A549 (cell line): Measurements from ENCODE around the gene ADH1C. TPM values are rescaled to one million over a fixed set of nuclear protein-coding genes. Genes with fewer than 3 reads are reported as not detected.
"Not testable (repeated sequence)": the region's sequence is repeated elsewhere in the genome, so short reads cannot be mapped to it uniquely, and the experiment has no call there.

Experiments used
- ATAC-seq, 2 experiments: fragments of 200-7000 bp in 1 of 2; fragments of >200 bp in 1 of 2; cut with Nextera tagmentation in 1 of 2; cut with Tn5 transposase in 1 of 2; 3 replicates each; pipeline versions ENCODE4 v1.8.0 to v1.9.1; 2018 to 2020; ENCODE audit warnings: mild to moderate bottlenecking in 1 of 2, moderate library complexity in 1 of 2
- CTCF ChIA-PET: fragments of 300-600 bp; sonication (Branson Sonifier 250); formaldehyde crosslinking; extraction: SDS; loops from one replicate; lab custom pipeline; 2021; ENCODE audit warnings: antibody characterized with exemption, inconsistent platforms; lab: Yijun Ruan, JAX
- POLR2A ChIA-PET: fragments of 350-600 bp; formaldehyde crosslinking; extraction: SDS; loops from one replicate; lab custom pipeline; 2021; ENCODE audit warnings: antibody characterized with exemption, inconsistent platforms; lab: Yijun Ruan, JAX
- DNase-seq, 2 experiments: peaks; one replicate each; pipeline versions ENCODE4 v3.0.0 to v3.0.0-alpha.2; 2011 to 2016; ENCODE audit warnings: low read depth in 1 of 2, low spot score in 1 of 2
- FAIRE-seq: peaks from 2 replicates; lab custom pipeline; 2011; peaks lifted over from hg19 to GRCh38; lab: Jason Lieb, UNC
- H3K27ac ChIP-seq, 2 experiments: fragments of >200 bp; sonication (Bioruptor Twin); formaldehyde crosslinking; 3 replicates each; pipeline ENCODE4 v1.5.1; 2016 to 2017
- H3K4me1 ChIP-seq: fragments of >200 bp; sonication (Bioruptor Twin); formaldehyde crosslinking; 3 replicates; pipeline ENCODE4 v1.6.1; 2016
- H3K4me2 ChIP-seq: fragments of >200 bp; sonication (Bioruptor Twin); formaldehyde crosslinking; 3 replicates; pipeline ENCODE4 v1.6.1; 2016
- H3K4me3 ChIP-seq: fragments of >200 bp; sonication (Bioruptor Twin); formaldehyde crosslinking; 3 replicates; pipeline ENCODE4 v1.5.1; 2016
- H3K9me3 ChIP-seq: fragments of >200 bp; sonication (Bioruptor Twin); formaldehyde crosslinking; 3 replicates; pipeline ENCODE4 v1.6.1; 2016
- BCL3 ChIP-seq: fragments of >200 bp; sonication (Bioruptor Twin); formaldehyde crosslinking; IDR thresholded peaks from 3 replicates; pipeline ENCODE4 v1.6.1; 2016
- CHD4 ChIP-seq: fragments of 200-600 bp; sonication (generic); IDR thresholded peaks from 2 replicates; pipeline ENCODE4 v1.6.1; 2016; ENCODE audit warnings: antibody characterized with exemption, mild to moderate bottlenecking, borderline replicate concordance
- E2F6 ChIP-seq: IDR thresholded peaks from 2 replicates; pipeline ENCODE4 v1.6.1; 2012; ENCODE audit warnings: low read depth, borderline replicate concordance
- EHF ChIP-seq: fragments of 250-450 bp; sonication (Bioruptor Pico); IDR thresholded peaks from 2 replicates; pipeline ENCODE4 v1.5.0; 2020; ENCODE audit warnings: mild to moderate bottlenecking
- EHMT2 ChIP-seq: fragments of 200-600 bp; sonication (generic); IDR thresholded peaks from 2 replicates; pipeline ENCODE4 v1.6.1; 2016; ENCODE audit warnings: antibody characterized with exemption, low read depth, mild to moderate bottlenecking, moderate library complexity
- FOXS1 ChIP-seq: fragments of 250-450 bp; sonication (Bioruptor Pico); IDR thresholded peaks from 2 replicates; pipeline ENCODE4 v1.5.0; 2020; ENCODE audit warnings: mild to moderate bottlenecking, moderate library complexity
- HDAC2 ChIP-seq: fragments of 200-600 bp; sonication (generic); IDR thresholded peaks from 2 replicates; pipeline ENCODE4 v1.6.1; 2016
- HES2 ChIP-seq: fragments of >200 bp; sonication (Bioruptor Twin); formaldehyde crosslinking; IDR thresholded peaks from 2 replicates; pipeline ENCODE4 v1.6.1; 2016
- HMGXB4 ChIP-seq: fragments of 250-450 bp; sonication (Bioruptor Pico); IDR thresholded peaks from 2 replicates; pipeline ENCODE4 v1.5.0; 2021; ENCODE audit warnings: mild to moderate bottlenecking, moderate library complexity, borderline replicate concordance
- HOXB13 ChIP-seq: fragments of 250-450 bp; sonication (Bioruptor Pico); IDR thresholded peaks from 2 replicates; pipeline ENCODE4 v1.5.0; 2020; ENCODE audit warnings: low read depth, mild to moderate bottlenecking, moderate library complexity
- HOXB5 ChIP-seq: fragments of 250-450 bp; sonication (Bioruptor Pico); IDR thresholded peaks from 2 replicates; pipeline ENCODE4 v1.5.0; 2020; ENCODE audit warnings: mild to moderate bottlenecking, moderate library complexity
- KDM1A ChIP-seq: fragments of 200-600 bp; sonication (generic); IDR thresholded peaks from 2 replicates; pipeline ENCODE4 v1.6.1; 2016; ENCODE audit warnings: low read depth, mild to moderate bottlenecking
- MAZ ChIP-seq: fragments of 150-350 bp; IDR thresholded peaks from 2 replicates; pipeline ENCODE4 v1.6.1; 2014; ENCODE audit warnings: antibody characterized with exemption, low read depth, low read length, borderline replicate concordance
- MYC ChIP-seq: IDR thresholded peaks from 2 replicates; pipeline ENCODE4 v1.6.1; 2012; ENCODE audit warnings: mild to moderate bottlenecking, inconsistent platforms, low read length, improper control_type of control experiment, borderline replicate concordance
- NFE2L2 ChIP-seq: fragments of 150-350 bp; conservative IDR thresholded peaks from 2 replicates; pipeline ENCODE4 v1.6.1; 2014; ENCODE audit warnings: low read length
- NPAS2 ChIP-seq: fragments of 250-450 bp; sonication (Bioruptor Pico); IDR thresholded peaks from 2 replicates; pipeline ENCODE4 v1.8.0; 2022; ENCODE audit warnings: mild to moderate bottlenecking, moderate library complexity, borderline replicate concordance
- NR3C1 ChIP-seq: fragments of >200 bp; sonication (Bioruptor Twin); formaldehyde crosslinking; IDR thresholded peaks from 3 replicates; pipeline ENCODE4 v1.6.1; 2017
- PBX3 ChIP-seq: IDR thresholded peaks from 2 replicates; pipeline ENCODE4 v1.6.1; 2012
- RAD21 ChIP-seq, 2 experiments: fragments of >200 bp in 1 of 2; sonication (Bioruptor Twin) in 1 of 2; formaldehyde crosslinking in 1 of 2; IDR thresholded peaks in 1 of 2; conservative IDR thresholded peaks in 1 of 2; 2 replicates in 1 of 2; 3 replicates in 1 of 2; pipeline ENCODE4 v1.6.1; 2012 to 2018; ENCODE audit warnings: inconsistent platforms in 1 of 2
- RARB ChIP-seq: fragments of 250-450 bp; sonication (Bioruptor Pico); IDR thresholded peaks from 2 replicates; pipeline ENCODE4 v1.8.0; 2021; ENCODE audit warnings: mild to moderate bottlenecking, moderate library complexity
- RCOR1 ChIP-seq: fragments of 150-350 bp; IDR thresholded peaks from 2 replicates; pipeline ENCODE4 v1.6.1; 2014; ENCODE audit warnings: antibody characterized with exemption, low read length, low read depth
- SMC3 ChIP-seq: fragments of >200 bp; sonication (Bioruptor Twin); formaldehyde crosslinking; IDR thresholded peaks from 3 replicates; pipeline ENCODE4 v1.6.1; 2018; ENCODE audit warnings: inconsistent platforms
- SREBF2 ChIP-seq: fragments of 450-650 bp; IDR thresholded peaks from 2 replicates; pipeline ENCODE4 v1.6.1; 2014; ENCODE audit warnings: mild to moderate bottlenecking, moderate library complexity
- TP53 ChIP-seq: fragments of 250-450 bp; sonication (Bioruptor Pico); IDR thresholded peaks from 2 replicates; pipeline ENCODE4 v1.5.0; 2021; ENCODE audit warnings: mild to moderate bottlenecking, moderate library complexity
- ZC3H11A ChIP-seq: fragments of 450-650 bp; IDR thresholded peaks from 2 replicates; pipeline ENCODE4 v1.6.1; 2014; ENCODE audit warnings: antibody characterized with exemption, mild to moderate bottlenecking
- ZFP36 ChIP-seq: fragments of 450-650 bp; IDR thresholded peaks from 2 replicates; pipeline ENCODE4 v1.6.1; 2014; ENCODE audit warnings: borderline replicate concordance; ENCODE audit not compliant: partially characterized antibody
- WGBS: methylation state at CpG from one replicate; pipeline ENCODE4 v1.1.6; 2017; ENCODE audit errors: missing lambda C conversion rate; 5-methylcytosine and 5-hydroxymethylcytosine counted together
- polyA plus RNA-seq, 4 experiments: library from polyadenylated mRNA; depleted of rRNA in 3 of 4; stranded (reverse); fragments of >200 nt; fragmentation: RNase III in 1 of 4; extraction: RNeasy Plus Mini Kit Qiagen cat#74134 plus additional on column Dnase treatment in 1 of 4; gene quantifications; 2 replicates in 3 of 4; 3 replicates in 1 of 4; pipeline ENCODE4 v1.2.3, GENCODE V29; 2011 to 2017

The ADH1C gene
- polyA plus RNA-seq, 2 of the 4 experiments (the other 2 are of a cell fraction): not detected

GRCh38 chr4:99324361-99324760, 28.2 kb downstream of the ADH1C start:
- Histone ChIP-seq H3K4me1 (no peaks in the 10 kb centered on the region), H3K9me3 (no peaks in the 10 kb centered on the region), H3K27ac (no peak overlapping the region), H3K4me3 (no peak overlapping the region), H3K4me2 (no peak overlapping the region)
- ATAC-seq (no peak), FAIRE-seq (no peak), DNase-seq (no peak)
- TF ChIP-seq HMGXB4 (CRISPR knock-in tag): no peak
- TF ChIP-seq SREBF2: no peak
- no peak for TF ChIP-seq HOXB5 (CRISPR knock-in tag)
- no peak for TF ChIP-seq HOXB13 (CRISPR knock-in tag)
- ChIA-PET CTCF (no interaction called here), POLR2A (no interaction called here)
- WGBS: 0% methylated on average over 1 of the region's 1 CpG

- 25% methylated on average over 1 of the region's 1 CpG for WGBS
- no peak for ATAC-seq
- H3K4me2 ChIP-seq: no peak overlapping the region
- ChIA-PET CTCF (no interaction called here), POLR2A (no interaction called here)
- no peak for DNase-seq
- H3K27ac ChIP-seq: no peak overlapping the region
- H3K9me3 ChIP-seq: no peaks in the 10 kb centered on the region
- H3K4me3 ChIP-seq: no peak overlapping the region
- no peak for FAIRE-seq
- TF ChIP-seq E2F6 (no peak), MAZ (no peak)
- H3K4me1 ChIP-seq: no peaks in the 10 kb centered on the region
Measured at GRCh38 chr4:99323756-99324155, 28.8 kb downstream of the ADH1C start.

- Histone ChIP-seq H3K9me3 (no peaks in the 10 kb centered on the region), H3K4me2 (no peak within 1 kb of the TSS), H3K4me1 (no peaks in the 10 kb centered on the region), H3K27ac (no peak within 1 kb of the TSS), H3K4me3 (no peak within 1 kb of the TSS)
- TF ChIP-seq NR3C1 (no peak), NPAS2 (CRISPR knock-in tag) (no peak), SMC3 (no peak), HDAC2 (no peak), ZC3H11A (no peak), CHD4 (no peak), EHMT2 (no peak), MYC (no peak), ZFP36 (no peak), RARB (CRISPR knock-in tag) (no peak), FOXS1 (no peak), BCL3 (no peak), KDM1A (no peak), PBX3 (no peak), HES2 (no peak), EHF (CRISPR knock-in tag) (no peak), RAD21 (conservative IDR thresholded peaks at IDR 0.05 in 1 of 2, IDR thresholded peaks at IDR 0.05 in 1 of 2) (no peak), TP53 (CRISPR knock-in tag) (no peak), NFE2L2 (no peak), RCOR1 (no peak)
- POLR2A ChIA-PET: no interaction called here
- 12% methylated on average over 7 of the region's 8 CpGs for WGBS
- DNase-seq (no peak), ATAC-seq (no peak), FAIRE-seq (no peak)
- CTCF ChIA-PET: no interaction called here
Measured at GRCh38 chr4:99321241-99322191, 31.0 kb downstream of the ADH1C start, which contains the start of gene ADH1B. Gene ADH1B (minus strand): TSS chr4:99321401. CDS start chr4:99321331, 70 bp downstream.

- POLR2A ChIA-PET, H3K9me3 ChIP-seq, CTCF ChIA-PET, H3K4me2 ChIP-seq, H3K27ac ChIP-seq, DNase-seq, H3K4me1 ChIP-seq, FAIRE-seq, ATAC-seq, H3K4me3 ChIP-seq: not testable (repeated sequence)
- 38% methylated on average over 7 of the region's 8 CpGs for WGBS
Measured at GRCh38 chr4:99317811-99318210, 34.7 kb downstream of the ADH1C start.
